ENCODE measurements around the gene SCCPDH. TPM values are rescaled to one million over a fixed set of nuclear protein-coding genes. Genes with fewer than 3 reads are reported as not detected.

SCCPDH gene
- polyA plus RNA-seq, 2 of the 4 experiments (the other 2 are of a cell fraction), result 49.3 to 59.8 TPM

GRCh38 chr1:246733704-246734103 lies 9.5 kb downstream of the SCCPDH start:
- H3K4me2 ChIP-seq, result no peak overlapping the region
- no peak for TF ChIP-seq CHD4 (IDR thresholded peaks at IDR 0.05; ENCODE audit: borderline replicate concordance)
- no peak for TF ChIP-seq FOXS1 (CRISPR knock-in tag; IDR thresholded peaks at IDR 0.05)
- TF ChIP-seq TFCP2L1 (CRISPR knock-in tag; IDR thresholded peaks at IDR 0.05), result no peak
- TF ChIP-seq RFX5 (IDR thresholded peaks at IDR 0.05), result no peak
- TF ChIP-seq HOXA7 (CRISPR knock-in tag; IDR thresholded peaks at IDR 0.05), result no peak
- no peak for TF ChIP-seq MAFK (IDR thresholded peaks at IDR 0.05; ENCODE audit: partially characterized antibody)
- TF ChIP-seq CHD2 (IDR thresholded peaks at IDR 0.05; ENCODE audit: low read length, partially characterized antibody), result no peak
- no peak for TF ChIP-seq CTCF (IDR thresholded peaks at IDR 0.05)
- no peak for TF ChIP-seq ZC3H11A (IDR thresholded peaks at IDR 0.05)
- no peak for TF ChIP-seq PBX3 (IDR thresholded peaks at IDR 0.05)
- no peak for TF ChIP-seq GATA3 (IDR thresholded peaks at IDR 0.05; ENCODE audit: borderline replicate concordance)
- DNase-seq (ENCODE audit: low read depth in 1 of 2, low spot score in 1 of 2) (no peak), ATAC-seq (no peak), FAIRE-seq (no peak)
- CTCF ChIA-PET, result no interaction called here
- no peaks in the 10 kb centered on the region for H3K4me1 ChIP-seq
- H3K9me3 ChIP-seq, result peaks cover 5% of the 10 kb centered on the region; the same call in 1 of the 3 replicates
- POLR2A ChIA-PET, result no interaction called here
- no peak overlapping the region for H3K4me3 ChIP-seq
- H3K27ac ChIP-seq, result no peak overlapping the region

GRCh38 chr1:246734866-246735265 lies 10.7 kb downstream of the SCCPDH start:
- Histone ChIP-seq H3K4me1 (no peaks in the 10 kb centered on the region), H3K9me3 (peaks cover 8% of the 10 kb centered on the region; the same call in 1 of the 3 replicates), H3K4me2 (no peak overlapping the region), H3K4me3 (no peak overlapping the region), H3K27ac (no peak overlapping the region)
- 91% methylated on average over 2 of the region's 2 CpGs for WGBS (ENCODE audit: missing lambda C conversion rate)
- CTCF ChIA-PET, result no interaction called here
- ATAC-seq (no peak), DNase-seq (ENCODE audit: low read depth in 1 of 2, low spot score in 1 of 2) (no peak), FAIRE-seq (no peak)
- POLR2A ChIA-PET, result no interaction called here
- no peak for TF ChIP-seq CTCF (IDR thresholded peaks at IDR 0.05)
- TF ChIP-seq EP300 (IDR thresholded peaks at IDR 0.05), result no peak
- TF ChIP-seq FOXS1 (CRISPR knock-in tag; IDR thresholded peaks at IDR 0.05), result no peak

GRCh38 chr1:246735735-246736134 lies 11.5 kb downstream of the SCCPDH start:
- H3K9me3 ChIP-seq, result peaks cover 10% of the 10 kb centered on the region; the same call in 1 of the 3 replicates
- WGBS (ENCODE audit: missing lambda C conversion rate), result 91% methylated on average over 5 of the region's 5 CpGs
- ChIA-PET POLR2A (interaction anchor here (1.0 kb wide), 1 partner anchor 11 kb away, joined by 3 read pairs; the partner anchor contains the start of gene SCCPDH), CTCF (no interaction called here)
- H3K4me2 ChIP-seq, result no peak overlapping the region
- DNase-seq (ENCODE audit: low read depth in 1 of 2, low spot score in 1 of 2) (no peak), ATAC-seq (no peak), FAIRE-seq (no peak)
- H3K4me3 ChIP-seq, result no peak overlapping the region
- no peaks in the 10 kb centered on the region for H3K4me1 ChIP-seq
- no peak overlapping the region for H3K27ac ChIP-seq
- TF ChIP-seq CBX8 (IDR thresholded peaks at IDR 0.05) (no peak), BHLHE40 (IDR thresholded peaks at IDR 0.05; ENCODE audit: low read depth, low read length) (no peak), FOSL2 (IDR thresholded peaks at IDR 0.05) (no peak), FOSL2 (CRISPR knock-in tag; IDR thresholded peaks at IDR 0.05) (no peak), RFX5 (IDR thresholded peaks at IDR 0.05) (no peak), CTCF (IDR thresholded peaks at IDR 0.05) (no peak), HOXB13 (CRISPR knock-in tag; IDR thresholded peaks at IDR 0.05; ENCODE audit: low read depth) (no peak), BCL3 (IDR thresholded peaks at IDR 0.05) (no peak), SMC3 (IDR thresholded peaks at IDR 0.05) (no peak), ELK1 (IDR thresholded peaks at IDR 0.05; ENCODE audit: low read depth, low read length) (no peak), GATA3 (IDR thresholded peaks at IDR 0.05; ENCODE audit: borderline replicate concordance) (no peak), ATOH8 (CRISPR knock-in tag; IDR thresholded peaks at IDR 0.05; ENCODE audit: low read depth) (no peak), POLR2AphosphoS2 (conservative IDR thresholded peaks at IDR 0.05; ENCODE audit: low read length) (no peak), JUN (IDR thresholded peaks at IDR 0.05) (no peak), ZFP36 (IDR thresholded peaks at IDR 0.05; ENCODE audit: borderline replicate concordance, partially characterized antibody) (no peak)

Measured in A549 (cell line).